Measurements from ENCODE around the gene ATG12. TPM values are rescaled to one million over a fixed set of nuclear protein-coding genes. Genes with fewer than 3 reads are reported as not detected.

ATG12 gene
- polyA plus RNA-seq, 1 donor (not counting 4 experiments of a cell fraction or from before 2014, with no cell fraction given), result 90.7 TPM

GRCh38 chr5:115843444-115844130 is 2.2 kb upstream of the ATG12 start:
- no peak for FAIRE-seq
- TF ChIP-seq CTCF (optimal IDR thresholded peaks at IDR 0.05 in 1 of 3, IDR thresholded peaks at IDR 0.05 in 1 of 3, conservative IDR thresholded peaks at IDR 0.05 in 1 of 3; ENCODE audit: extremely low read depth in 1 of 3, insufficient read depth in 2 of 3, low read length in 3 of 3) (no peak), EZH2 (IDR thresholded peaks at IDR 0.05; ENCODE audit: low read length) (no peak)
- Histone ChIP-seq H2AFZ (ENCODE audit: control insufficient read depth, low read length) (no peak overlapping the region), H3K4me1 (ENCODE audit: control insufficient read depth, extremely low read depth, insufficient read depth, low read length) (peaks cover 40% of the 10 kb centered on the region), H3K9me1 (ENCODE audit: control insufficient read depth, extremely low read depth, insufficient read depth, low read length) (no peaks in the 10 kb centered on the region), H3K27me3 (ENCODE audit: control insufficient read depth, extremely low read depth, insufficient read depth, low read length) (no peaks in the 10 kb centered on the region), H3K27ac (ENCODE audit: control insufficient read depth, insufficient read depth, low read length) (peak overlapping the region; percentile 96), H3K9ac (ENCODE audit: control insufficient read depth, extremely low read depth, insufficient read depth, low read length) (peak overlapping the region; percentile 92), H4K20me1 (ENCODE audit: control insufficient read depth, extremely low read depth, insufficient read depth, low read length) (no peaks in the 10 kb centered on the region), H3K4me3 (ENCODE audit: control insufficient read depth in 2 of 3, extremely low read depth in 1 of 3, insufficient read depth in 2 of 3, low read depth in 1 of 3, low read length in 3 of 3) (peak overlapping the region; percentile 77 to 98 (median 85)), H3K79me2 (ENCODE audit: control insufficient read depth, insufficient read depth, low read length) (peaks cover 88% of the 10 kb centered on the region), H3K4me2 (ENCODE audit: control insufficient read depth, extremely low read depth, insufficient read depth, low read depth, low read length) (peak overlapping the region; percentile 93), H3K9me3 (ENCODE audit: control insufficient read depth, low read depth, low read length) (no peaks in the 10 kb centered on the region), H3K36me3 (ENCODE audit: control insufficient read depth in 2 of 2, extremely low read depth in 1 of 2, insufficient read depth in 2 of 2, low read length in 2 of 2) (no peaks in the 10 kb centered on the region)
- no peak for DNase-seq (ENCODE audit: low read depth, low spot score)
- dilution Hi-C loops (cut with MboI; ENCODE audit: extremely low pct_ligation_motif_present, low sequenced_read_pairs), result no loop called here

GRCh38 chr5:115842952-115843351 is 1.6 kb upstream of the ATG12 start:
- H3K9me1 ChIP-seq (ENCODE audit: control insufficient read depth, extremely low read depth, insufficient read depth, low read length), result no peaks in the 10 kb centered on the region
- DNase-seq (ENCODE audit: low read depth, low spot score) (no peak), FAIRE-seq (no peak)
- H3K79me2 ChIP-seq (ENCODE audit: control insufficient read depth, insufficient read depth, low read length), result peaks cover 88% of the 10 kb centered on the region
- H4K20me1 ChIP-seq (ENCODE audit: control insufficient read depth, extremely low read depth, insufficient read depth, low read length), result no peaks in the 10 kb centered on the region
- H3K9ac ChIP-seq (ENCODE audit: control insufficient read depth, extremely low read depth, insufficient read depth, low read length), result peak overlapping the region; percentile 92
- H2AFZ ChIP-seq (ENCODE audit: control insufficient read depth, low read length), result no peak overlapping the region
- TF ChIP-seq CTCF (optimal IDR thresholded peaks at IDR 0.05 in 1 of 3, IDR thresholded peaks at IDR 0.05 in 1 of 3, conservative IDR thresholded peaks at IDR 0.05 in 1 of 3; ENCODE audit: extremely low read depth in 1 of 3, insufficient read depth in 2 of 3, low read length in 3 of 3) (no peak), EZH2 (IDR thresholded peaks at IDR 0.05; ENCODE audit: low read length) (no peak)
- peak overlapping the region; percentile 93 for H3K4me2 ChIP-seq (ENCODE audit: control insufficient read depth, extremely low read depth, insufficient read depth, low read depth, low read length)
- H3K27ac ChIP-seq (ENCODE audit: control insufficient read depth, insufficient read depth, low read length), result peak overlapping the region; percentile 96
- dilution Hi-C loops (cut with MboI; ENCODE audit: extremely low pct_ligation_motif_present, low sequenced_read_pairs), result no loop called here
- no peaks in the 10 kb centered on the region for H3K9me3 ChIP-seq (ENCODE audit: control insufficient read depth, low read depth, low read length)
- H3K4me1 ChIP-seq (ENCODE audit: control insufficient read depth, extremely low read depth, insufficient read depth, low read length), result peaks cover 40% of the 10 kb centered on the region
- H3K36me3 ChIP-seq (ENCODE audit: control insufficient read depth in 2 of 2, extremely low read depth in 1 of 2, insufficient read depth in 2 of 2, low read length in 2 of 2), result no peaks in the 10 kb centered on the region
- no peaks in the 10 kb centered on the region for H3K27me3 ChIP-seq (ENCODE audit: control insufficient read depth, extremely low read depth, insufficient read depth, low read length)
- peak overlapping the region; percentile 77 to 98 (median 85) for H3K4me3 ChIP-seq (ENCODE audit: control insufficient read depth in 2 of 3, extremely low read depth in 1 of 3, insufficient read depth in 2 of 3, low read depth in 1 of 3, low read length in 3 of 3)

Measured in keratinocyte (primary cell).